ENCODE data around the gene C16orf74.
A peak's percentile ranks its signal among the peaks of the same experiment; 100 is the strongest.

Gene C16orf74

GRCh38 chr16:85750827-85751697, at the start of gene C16orf74:
Gene C16orf74 (minus strand): TSS chr16:85751096. CDS start chr16:85735217, 15,879 bp downstream.
- H3K9ac ChIP-seq (ENCODE audit: low read length), result no peak within 1 kb of the TSS
- H3K4me3 ChIP-seq (ENCODE audit: low read length), result peak within 1 kb of the TSS; percentile 19
- H3K27me3 ChIP-seq (ENCODE audit: control insufficient read depth, insufficient read depth, low read length), result peaks cover 37% of the 10 kb centered on the region
- no peaks in the 10 kb centered on the region for H3K36me3 ChIP-seq (ENCODE audit: control insufficient read depth, insufficient read depth, low read length)
- no peaks in the 10 kb centered on the region for H3K9me3 ChIP-seq (ENCODE audit: control insufficient read depth, low read length)
- peaks cover 41% of the 10 kb centered on the region for H3K4me1 ChIP-seq (ENCODE audit: control insufficient read depth, insufficient read depth, low read length)

- Histone ChIP-seq H3K4me3 (ENCODE audit: low read length) (peak overlapping the region; percentile 79), H3K4me1 (ENCODE audit: control insufficient read depth, insufficient read depth, low read length) (peaks cover 4% of the 10 kb centered on the region), H3K9ac (ENCODE audit: low read length) (peak overlapping the region; percentile 90), H3K9me3 (ENCODE audit: control insufficient read depth, low read length) (no peaks in the 10 kb centered on the region), H3K36me3 (ENCODE audit: control insufficient read depth, insufficient read depth, low read length) (peaks cover 10% of the 10 kb centered on the region), H3K27me3 (ENCODE audit: control insufficient read depth, insufficient read depth, low read length) (no peaks in the 10 kb centered on the region)
These were observed 49.4 kb upstream of the C16orf74 start for GRCh38 chr16:85800321-85800669.

GRCh38 chr16:85799497-85800320, 48.8 kb upstream of the C16orf74 start, which contains the start of the genes COX4I1 and EMC8:
Gene COX4I1 (plus strand): TSS chr16:85799695. CDS start chr16:85801206, 1,511 bp downstream.
Gene EMC8 (minus strand): TSS chr16:85799544. CDS start chr16:85799295, 249 bp downstream.
- H3K4me3 ChIP-seq (ENCODE audit: low read length), result peak within 1 kb of the TSS; percentile 79
- peaks cover 6% of the 10 kb centered on the region for H3K36me3 ChIP-seq (ENCODE audit: control insufficient read depth, insufficient read depth, low read length)

GRCh38 chr16:85798901-85799496, 48.1 kb upstream of the C16orf74 start:
- Histone ChIP-seq H3K4me3 (ENCODE audit: low read length) (peak overlapping the region; percentile 23), H3K36me3 (ENCODE audit: control insufficient read depth, insufficient read depth, low read length) (peaks cover 6% of the 10 kb centered on the region), H3K4me1 (ENCODE audit: control insufficient read depth, insufficient read depth, low read length) (peaks cover 4% of the 10 kb centered on the region), H3K9me3 (ENCODE audit: control insufficient read depth, low read length) (no peaks in the 10 kb centered on the region), H3K27me3 (ENCODE audit: control insufficient read depth, insufficient read depth, low read length) (no peaks in the 10 kb centered on the region), H3K9ac (ENCODE audit: low read length) (peak overlapping the region; percentile 90)

More at GRCh38 chr16:85799497-85800320, 48.8 kb upstream of the C16orf74 start, which contains the start of the genes COX4I1 and EMC8:
- Histone ChIP-seq H3K27me3 (ENCODE audit: control insufficient read depth, insufficient read depth, low read length) (no peaks in the 10 kb centered on the region), H3K4me1 (ENCODE audit: control insufficient read depth, insufficient read depth, low read length) (peaks cover 4% of the 10 kb centered on the region), H3K9ac (ENCODE audit: low read length) (peak within 1 kb of the TSS; percentile 90), H3K9me3 (ENCODE audit: control insufficient read depth, low read length) (no peaks in the 10 kb centered on the region)

GRCh38 chr16:85798283-85798776, 47.4 kb upstream of the C16orf74 start:
- Histone ChIP-seq H3K4me3 (ENCODE audit: low read length) (peak overlapping the region; percentile 23), H3K9me3 (ENCODE audit: control insufficient read depth, low read length) (no peaks in the 10 kb centered on the region), H3K27me3 (ENCODE audit: control insufficient read depth, insufficient read depth, low read length) (no peaks in the 10 kb centered on the region), H3K4me1 (ENCODE audit: control insufficient read depth, insufficient read depth, low read length) (peaks cover 4% of the 10 kb centered on the region), H3K36me3 (ENCODE audit: control insufficient read depth, insufficient read depth, low read length) (peaks cover 6% of the 10 kb centered on the region), H3K9ac (ENCODE audit: low read length) (peak overlapping the region; percentile 90)

- H3K27me3 ChIP-seq (ENCODE audit: control insufficient read depth, insufficient read depth, low read length), result no peaks in the 10 kb centered on the region
- no peak overlapping the region for H3K4me3 ChIP-seq (ENCODE audit: low read length)
- peaks cover 3% of the 10 kb centered on the region for H3K36me3 ChIP-seq (ENCODE audit: control insufficient read depth, insufficient read depth, low read length)
- H3K9me3 ChIP-seq (ENCODE audit: control insufficient read depth, low read length), result no peaks in the 10 kb centered on the region
- H3K9ac ChIP-seq (ENCODE audit: low read length), result no peak overlapping the region
- H3K4me1 ChIP-seq (ENCODE audit: control insufficient read depth, insufficient read depth, low read length), result peaks cover 4% of the 10 kb centered on the region
These were observed 45.7 kb upstream of the C16orf74 start for GRCh38 chr16:85796599-85796998.

- H3K36me3 ChIP-seq (ENCODE audit: control insufficient read depth, insufficient read depth, low read length), result no peaks in the 10 kb centered on the region
These were observed 45.3 kb upstream of the C16orf74 start for GRCh38 chr16:85796152-85796551.

GRCh38 chr16:85794696-85795095, 43.8 kb upstream of the C16orf74 start:
- no peaks in the 10 kb centered on the region for H3K36me3 ChIP-seq (ENCODE audit: control insufficient read depth, insufficient read depth, low read length)
- no peaks in the 10 kb centered on the region for H3K27me3 ChIP-seq (ENCODE audit: control insufficient read depth, insufficient read depth, low read length)
- H3K4me1 ChIP-seq (ENCODE audit: control insufficient read depth, insufficient read depth, low read length), result no peaks in the 10 kb centered on the region
- H3K4me3 ChIP-seq (ENCODE audit: low read length), result no peak overlapping the region
- no peaks in the 10 kb centered on the region for H3K9me3 ChIP-seq (ENCODE audit: control insufficient read depth, low read length)
- H3K9ac ChIP-seq (ENCODE audit: low read length), result no peak overlapping the region

More at GRCh38 chr16:85796152-85796551, 45.3 kb upstream of the C16orf74 start:
- peaks cover 4% of the 10 kb centered on the region for H3K4me1 ChIP-seq (ENCODE audit: control insufficient read depth, insufficient read depth, low read length)
- H3K9me3 ChIP-seq (ENCODE audit: control insufficient read depth, low read length), result no peaks in the 10 kb centered on the region
- no peaks in the 10 kb centered on the region for H3K27me3 ChIP-seq (ENCODE audit: control insufficient read depth, insufficient read depth, low read length)
- no peak overlapping the region for H3K9ac ChIP-seq (ENCODE audit: low read length)
- H3K4me3 ChIP-seq (ENCODE audit: low read length), result no peak overlapping the region

GRCh38 chr16:85793662-85794298, 42.9 kb upstream of the C16orf74 start:
- Histone ChIP-seq H3K36me3 (ENCODE audit: control insufficient read depth, insufficient read depth, low read length) (no peaks in the 10 kb centered on the region), H3K4me1 (ENCODE audit: control insufficient read depth, insufficient read depth, low read length) (no peaks in the 10 kb centered on the region), H3K9me3 (ENCODE audit: control insufficient read depth, low read length) (no peaks in the 10 kb centered on the region), H3K4me3 (ENCODE audit: low read length) (no peak overlapping the region), H3K27me3 (ENCODE audit: control insufficient read depth, insufficient read depth, low read length) (no peaks in the 10 kb centered on the region), H3K9ac (ENCODE audit: low read length) (no peak overlapping the region)

GRCh38 chr16:85789773-85790172, 38.9 kb upstream of the C16orf74 start:
- Histone ChIP-seq H3K4me3 (ENCODE audit: low read length) (no peak overlapping the region), H3K27me3 (ENCODE audit: control insufficient read depth, insufficient read depth, low read length) (no peaks in the 10 kb centered on the region), H3K9me3 (ENCODE audit: control insufficient read depth, low read length) (no peaks in the 10 kb centered on the region), H3K9ac (ENCODE audit: low read length) (no peak overlapping the region), H3K4me1 (ENCODE audit: control insufficient read depth, insufficient read depth, low read length) (no peaks in the 10 kb centered on the region), H3K36me3 (ENCODE audit: control insufficient read depth, insufficient read depth, low read length) (peaks cover 8% of the 10 kb centered on the region)

GRCh38 chr16:85788819-85789218, 37.9 kb upstream of the C16orf74 start:
- H3K36me3 ChIP-seq (ENCODE audit: control insufficient read depth, insufficient read depth, low read length), result peaks cover 8% of the 10 kb centered on the region
- no peaks in the 10 kb centered on the region for H3K27me3 ChIP-seq (ENCODE audit: control insufficient read depth, insufficient read depth, low read length)
- H3K9ac ChIP-seq (ENCODE audit: low read length), result no peak overlapping the region
- H3K4me3 ChIP-seq (ENCODE audit: low read length), result no peak overlapping the region
- H3K4me1 ChIP-seq (ENCODE audit: control insufficient read depth, insufficient read depth, low read length), result no peaks in the 10 kb centered on the region
- no peaks in the 10 kb centered on the region for H3K9me3 ChIP-seq (ENCODE audit: control insufficient read depth, low read length)

Data from mucosa of stomach (tissue), 1 donor.